H1 (cell line): ENCODE results near the gene PLK1. TPM values are rescaled to one million over a fixed set of nuclear protein-coding genes. Genes with fewer than 3 reads are reported as not detected.

Experiments
- CTCF ChIA-PET: fragments of 300-600 bp; sonication (Branson Sonifier 250); formaldehyde crosslinking; loops from one replicate; lab custom pipeline; 2021; ENCODE audit not compliant: partially characterized antibody; lab: Charles Lee
- POLR2A ChIA-PET: fragments of 300-600 bp; sonication (Branson Sonifier 250); formaldehyde crosslinking; loops from one replicate; lab custom pipeline; 2021; ENCODE audit warnings: inconsistent platforms; ENCODE audit not compliant: partially characterized antibody; lab: Charles Lee
- DNase-seq, 2 experiments: peaks; one replicate each; pipeline versions ENCODE4 v3.0.0 to v3.0.0-alpha.2; 2010 to 2022; ENCODE audit warnings: low spot score in 2 of 2, low read depth in 1 of 2, mixed read lengths in 1 of 2
- FAIRE-seq: peaks from 2 replicates; lab custom pipeline; 2011; peaks lifted over from hg19 to GRCh38; lab: Jason Lieb, UNC
- H2AFZ ChIP-seq: 2 replicates; pipeline ENCODE4 v1.8.1; 2012; ENCODE audit warnings: low read length, inconsistent platforms
- H2AK5ac ChIP-seq: 2 replicates; pipeline ENCODE4 v1.6.1; 2013; ENCODE audit warnings: low read depth, low read length
- H2BK120ac ChIP-seq: replicated peaks from 2 replicates; pipeline ENCODE3; 2013; ENCODE audit warnings: low read depth, low read length, inconsistent platforms
- H2BK12ac ChIP-seq: 2 replicates; pipeline ENCODE4 v1.6.1; 2013; ENCODE audit warnings: low read depth, low read length
- H2BK15ac ChIP-seq: 2 replicates; pipeline ENCODE4 v1.6.1; 2013; ENCODE audit warnings: low read length
- H2BK20ac ChIP-seq: 2 replicates; pipeline ENCODE4 v1.6.1; 2013; ENCODE audit warnings: low read length
- H2BK5ac ChIP-seq: 2 replicates; pipeline ENCODE4 v1.6.1; 2013; ENCODE audit warnings: low read depth, low read length
- H3K14ac ChIP-seq: 2 replicates; pipeline ENCODE4 v1.6.1; 2013; ENCODE audit warnings: inconsistent platforms; ENCODE audit not compliant: insufficient read length
- H3K18ac ChIP-seq: 2 replicates; pipeline ENCODE4 v1.6.1; 2013; ENCODE audit warnings: low read length; ENCODE audit errors: extremely low read depth
- H3K23ac ChIP-seq: 2 replicates; pipeline ENCODE4 v1.6.1; 2013; ENCODE audit warnings: inconsistent platforms; ENCODE audit not compliant: insufficient read length
- H3K23me2 ChIP-seq: 2 replicates; pipeline ENCODE4 v1.6.1; 2013; ENCODE audit warnings: low read depth, low read length
- H3K27ac ChIP-seq: 2 replicates; pipeline ENCODE4 v1.6.1; 2011; ENCODE audit warnings: low read depth, low read length, inconsistent platforms
- H3K27me3 ChIP-seq, 4 experiments: replicated peaks in 1 of 4; 1 replicate in 1 of 4; 2 replicates in 3 of 4; pipeline versions ENCODE4 v1.6.1 to v1.8.1; 2011 to 2013; ENCODE audit warnings: low read length in 3 of 4, mild to moderate bottlenecking in 3 of 4, inconsistent platforms in 2 of 4, mixed read lengths in 2 of 4, moderate library complexity in 1 of 4; ENCODE audit not compliant: control insufficient read depth in 3 of 4, insufficient read depth in 3 of 4; ENCODE audit errors: extremely low read depth in 1 of 4
- H3K36me3 ChIP-seq, 4 experiments: 2 replicates each; pipeline versions ENCODE4 v1.6.1 to v1.8.1; 2011 to 2013; ENCODE audit warnings: mild to moderate bottlenecking in 4 of 4, low read length in 3 of 4, moderate library complexity in 2 of 4, control low read depth in 1 of 4, inconsistent platforms in 1 of 4; ENCODE audit not compliant: insufficient read depth in 4 of 4, control insufficient read depth in 2 of 4
- H3K4ac ChIP-seq: replicated peaks from 2 replicates; pipeline ENCODE3; 2013; ENCODE audit warnings: low read length, low read depth, mixed read lengths, inconsistent platforms; ENCODE audit not compliant: insufficient read length
- H3K4me1 ChIP-seq, 4 experiments: replicated peaks in 1 of 4; 1 replicate in 1 of 4; 2 replicates in 3 of 4; pipeline versions ENCODE4 v1.6.1 to v1.8.1; 2011 to 2013; ENCODE audit warnings: low read length in 3 of 4, inconsistent platforms in 2 of 4, mixed read lengths in 1 of 4; ENCODE audit not compliant: insufficient read depth in 4 of 4, control insufficient read depth in 3 of 4
- H3K4me2 ChIP-seq, 2 experiments: 2 replicates each; pipeline versions ENCODE4 v1.6.1 to v1.8.1; 2011 to 2013; ENCODE audit warnings: low read depth in 2 of 2, low read length in 2 of 2, control low read depth in 1 of 2, inconsistent platforms in 1 of 2, mild to moderate bottlenecking in 1 of 2; ENCODE audit not compliant: insufficient read depth in 1 of 2
- H3K4me3 ChIP-seq, 4 experiments: fragments of 200-600, 300-600 bp in 1 of 4; sonication (generic), shearing (Covaris generic), sonication (Bioruptor Twin) in 1 of 4; 2 replicates each; pipeline versions ENCODE4 v1.5.1 to v1.8.1; 2011 to 2016; ENCODE audit warnings: low read length in 4 of 4, low read depth in 3 of 4, control low read depth in 2 of 4, inconsistent platforms in 2 of 4, mild to moderate bottlenecking in 2 of 4, mixed read lengths in 1 of 4, moderate library complexity in 1 of 4; ENCODE audit not compliant: insufficient read depth in 2 of 4; ENCODE audit errors: extremely low read depth in 1 of 4
- H3K56ac ChIP-seq: replicated peaks from 2 replicates; pipeline ENCODE3; 2013; ENCODE audit warnings: low read depth, mild to moderate bottlenecking, mixed read lengths, low read length, inconsistent platforms; ENCODE audit not compliant: insufficient read length
- H3K79me1 ChIP-seq: 2 replicates; pipeline ENCODE4 v1.6.1; 2013; ENCODE audit warnings: low read depth, low read length, control low read depth
- H3K79me2 ChIP-seq, 2 experiments: 2 replicates each; pipeline versions ENCODE4 v1.6.1 to v1.8.1; 2012 to 2013; ENCODE audit warnings: low read length in 2 of 2, mild to moderate bottlenecking in 2 of 2, inconsistent platforms in 1 of 2; ENCODE audit not compliant: insufficient read depth in 2 of 2, control insufficient read depth in 1 of 2
- H3K9ac ChIP-seq, 4 experiments: replicated peaks in 1 of 4; 1 replicate in 1 of 4; 2 replicates in 3 of 4; pipeline versions ENCODE4 v1.6.1 to v1.8.1; 2011 to 2013; ENCODE audit warnings: low read depth in 3 of 4, low read length in 3 of 4, control low read depth in 2 of 4, mild to moderate bottlenecking in 2 of 4, moderate library complexity in 2 of 4, inconsistent platforms in 1 of 4; ENCODE audit errors: extremely low read depth in 1 of 4
- H3K9me3 ChIP-seq, 2 experiments: 2 replicates each; pipeline versions ENCODE4 v1.6.1 to v1.8.1; 2012 to 2013; ENCODE audit warnings: mild to moderate bottlenecking in 2 of 2, moderate library complexity in 2 of 2, control low read depth in 1 of 2, inconsistent platforms in 1 of 2, low read depth in 1 of 2, low read length in 1 of 2, mixed read lengths in 1 of 2; ENCODE audit not compliant: insufficient read depth in 2 of 2
- H4K20me1 ChIP-seq, 2 experiments: replicated peaks in 1 of 2; 2 replicates each; pipeline versions ENCODE3 to v1.8.1; 2011 to 2013; ENCODE audit warnings: inconsistent platforms in 2 of 2, low read length in 2 of 2, mild to moderate bottlenecking in 1 of 2; ENCODE audit not compliant: insufficient read depth in 2 of 2, control insufficient read depth in 1 of 2
- H4K5ac ChIP-seq: 2 replicates; pipeline ENCODE4 v1.6.1; 2013; ENCODE audit warnings: low read length, low read depth, mixed read lengths, inconsistent platforms; ENCODE audit not compliant: insufficient read length
- H4K8ac ChIP-seq: 2 replicates; pipeline ENCODE4 v1.8.0; 2013; ENCODE audit warnings: mild to moderate bottlenecking, moderate library complexity, low read length, inconsistent platforms; ENCODE audit not compliant: insufficient read depth; ENCODE audit errors: extremely low read depth
- H4K91ac ChIP-seq: replicated peaks from 2 replicates; pipeline ENCODE3; 2013; ENCODE audit warnings: low read length, mixed read lengths, inconsistent platforms; ENCODE audit not compliant: insufficient read length
- BACH1 ChIP-seq: IDR thresholded peaks from 2 replicates; pipeline ENCODE4 v1.6.1; 2012; ENCODE audit warnings: low read length, improper control_type of control experiment
- SP2 ChIP-seq: IDR thresholded peaks from 2 replicates; pipeline ENCODE4 v1.6.1; 2012; ENCODE audit warnings: mild to moderate bottlenecking, low read length, inconsistent platforms
- WGBS, 2 experiments: shearing (Covaris generic) in 1 of 2; methylation state at CpG; one replicate each; pipeline versions ENCODE4 v1.1.6 to v1.1.7; 2013 to 2015; ENCODE audit warnings: low lambda C conversion rate in 2 of 2, mixed read lengths in 2 of 2, inconsistent platforms in 1 of 2, low coverage in 1 of 2, missing lambda C conversion rate in 1 of 2; ENCODE audit not compliant: insufficient replicate concordance in 2 of 2, insufficient coverage in 1 of 2, insufficient read length in 1 of 2; ENCODE audit errors: extremely low coverage in 1 of 2, missing lambda C conversion rate in 1 of 2; 5-methylcytosine and 5-hydroxymethylcytosine counted together
- polyA plus RNA-seq, 7 experiments: library from polyadenylated mRNA; depleted of rRNA in 3 of 7; stranded (reverse) in 5 of 7; unstranded in 2 of 7; fragments of >200 nt in 5 of 7; fragments of 200-250 nt in 2 of 7; gene quantifications; 1 replicate in 5 of 7; 2 replicates in 1 of 7; 4 replicates in 1 of 7; pipeline versions ENCODE4 v1.2.1 to v1.2.3, GENCODE V29; 2011 to 2013; ENCODE audit warnings: missing spikeins in 2 of 7, mixed read lengths in 2 of 7
- total RNA-seq: library from RNA; stranded (reverse); fragmentation: NEBNext Ultra II Directional; extraction: Animal tissue kit (Norgen Biotek cat#: 25700); gene quantifications from 2 replicates; pipeline ENCODE4 v1.2.1, GENCODE V29; 2021
- TF ChIP-seq, protein P1 (sequence below), 3 experiments: IDR thresholded peaks; 1 replicate in 2 of 3; 2 replicates in 1 of 3; pipeline versions ENCODE4 v1.5.1 to v1.6.1; 2011; ENCODE audit warnings: low read length in 3 of 3, mild to moderate bottlenecking in 3 of 3, inconsistent platforms in 2 of 3, low read depth in 1 of 3, moderate library complexity in 1 of 3; ENCODE audit not compliant: insufficient read depth in 1 of 3; ENCODE audit errors: control extremely low read depth in 1 of 3
- TF ChIP-seq, protein P2 (sequence below): IDR thresholded peaks from 2 replicates; pipeline ENCODE4 v1.6.1; 2011; ENCODE audit warnings: low read length, improper control_type of control experiment

Gene PLK1
- total and polyA plus RNA-seq, 2 of the 8 experiments (the other 6 are each of a cell fraction or from before 2014, with no cell fraction given) = 127 to 139 TPM

DNA sequence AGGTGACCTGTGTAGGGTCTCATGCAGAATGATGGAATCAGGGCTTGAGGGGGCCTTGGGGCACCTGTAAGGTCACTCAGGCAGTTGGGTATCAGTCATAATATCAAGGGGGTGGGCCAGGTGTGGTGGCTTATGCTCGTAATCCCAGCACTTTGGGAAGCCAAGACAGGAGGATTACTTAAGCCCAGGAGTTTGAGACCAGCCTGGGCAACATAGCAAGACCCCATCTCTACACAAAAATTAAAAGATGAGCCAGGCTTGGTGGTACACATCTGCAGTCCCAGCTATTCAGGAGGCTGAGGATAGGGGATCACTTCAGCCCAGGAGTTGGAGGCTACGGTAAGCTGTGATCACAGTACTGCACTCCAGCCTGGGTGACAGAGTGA, 26.8 kb downstream of the PLK1 start:
- no peaks in the 10 kb centered on the region for H3K27me3 ChIP-seq
- TF ChIP-seq BACH1 = no peak
- no peak for TF ChIP-seq SP2
- TF ChIP-seq, protein P1, sequence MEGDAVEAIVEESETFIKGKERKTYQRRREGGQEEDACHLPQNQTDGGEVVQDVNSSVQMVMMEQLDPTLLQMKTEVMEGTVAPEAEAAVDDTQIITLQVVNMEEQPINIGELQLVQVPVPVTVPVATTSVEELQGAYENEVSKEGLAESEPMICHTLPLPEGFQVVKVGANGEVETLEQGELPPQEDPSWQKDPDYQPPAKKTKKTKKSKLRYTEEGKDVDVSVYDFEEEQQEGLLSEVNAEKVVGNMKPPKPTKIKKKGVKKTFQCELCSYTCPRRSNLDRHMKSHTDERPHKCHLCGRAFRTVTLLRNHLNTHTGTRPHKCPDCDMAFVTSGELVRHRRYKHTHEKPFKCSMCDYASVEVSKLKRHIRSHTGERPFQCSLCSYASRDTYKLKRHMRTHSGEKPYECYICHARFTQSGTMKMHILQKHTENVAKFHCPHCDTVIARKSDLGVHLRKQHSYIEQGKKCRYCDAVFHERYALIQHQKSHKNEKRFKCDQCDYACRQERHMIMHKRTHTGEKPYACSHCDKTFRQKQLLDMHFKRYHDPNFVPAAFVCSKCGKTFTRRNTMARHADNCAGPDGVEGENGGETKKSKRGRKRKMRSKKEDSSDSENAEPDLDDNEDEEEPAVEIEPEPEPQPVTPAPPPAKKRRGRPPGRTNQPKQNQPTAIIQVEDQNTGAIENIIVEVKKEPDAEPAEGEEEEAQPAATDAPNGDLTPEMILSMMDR (IDR thresholded peaks at IDR 0.05; ENCODE audit: control extremely low read depth in 1 of 3, insufficient read depth in 1 of 3, low read depth in 1 of 3, low read length in 3 of 3) = no peak
- TF ChIP-seq, protein P2, sequence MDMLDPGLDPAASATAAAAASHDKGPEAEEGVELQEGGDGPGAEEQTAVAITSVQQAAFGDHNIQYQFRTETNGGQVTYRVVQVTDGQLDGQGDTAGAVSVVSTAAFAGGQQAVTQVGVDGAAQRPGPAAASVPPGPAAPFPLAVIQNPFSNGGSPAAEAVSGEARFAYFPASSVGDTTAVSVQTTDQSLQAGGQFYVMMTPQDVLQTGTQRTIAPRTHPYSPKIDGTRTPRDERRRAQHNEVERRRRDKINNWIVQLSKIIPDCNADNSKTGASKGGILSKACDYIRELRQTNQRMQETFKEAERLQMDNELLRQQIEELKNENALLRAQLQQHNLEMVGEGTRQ = no peak
- TF ChIP-seq, all 59 proteins: peak for 0
- Histone ChIP-seq H3K4me1 (peaks cover 0 to 5% (median 3%) of the 10 kb centered on the region in 4 experiments; a peak in 5 of 7 replicates), H3K18ac (no peak overlapping the region), H3K4ac (no peak overlapping the region), H2BK120ac (no peak overlapping the region), H3K4me3 (no peak overlapping the region), H2AFZ (no peak overlapping the region), H3K23me2 (no peaks in the 10 kb centered on the region), H3K9me3 (peaks cover 8% of the 10 kb centered on the region in 2 experiments; a peak in 2 of 4 replicates), H3K36me3 (no peaks in the 10 kb centered on the region), H2BK5ac (no peak overlapping the region), H4K91ac (no peak overlapping the region), H2BK12ac (no peak overlapping the region), H2BK15ac (no peak overlapping the region), H3K23ac (no peak overlapping the region), H3K79me2 (no peaks in the 10 kb centered on the region), H3K56ac (no peak overlapping the region), H3K27ac (no peak overlapping the region), H3K79me1 (no peaks in the 10 kb centered on the region), H4K20me1 (no peaks in the 10 kb centered on the region), H3K4me2 (no peak overlapping the region), H4K8ac (no peak overlapping the region), H2BK20ac (no peak overlapping the region), H3K9ac (no peak overlapping the region), H2AK5ac (no peak overlapping the region), H4K5ac (no peak overlapping the region), H3K14ac (no peak overlapping the region)
- FAIRE-seq = no peak
- CTCF ChIA-PET = no interaction called here
- DNase-seq = no peak
- POLR2A ChIA-PET = interaction anchor here (1.1 kb wide), 1 partner anchor 27 kb away, joined by 3 read pairs; the partner anchor contains the start of gene PLK1
- 100% methylated on average over 2 of the region's 2 CpGs; no CpG with 5 or more reads in 1 of the 2 experiments for WGBS, 2 experiments
